HepG2 (cell line): ENCODE results near the gene RMI2. TPM values are rescaled to one million over a fixed set of nuclear protein-coding genes. Genes with fewer than 3 reads are reported as not detected.

Source experiments
- ATAC-seq: fragments of 200-7000 bp; cut with Tn5 transposase; 3 replicates; pipeline ENCODE4 v1.9.1; 2020; ENCODE audit warnings: mild to moderate bottlenecking, moderate library complexity
- BruUV-seq: library from RNA; stranded (reverse); fragments of 400-500 nt; replicated peaks from 2 replicates; lab custom pipeline; 2021; lab: Mats Ljungman, UMichigan
- CTCF ChIA-PET: fragments of 300-600 bp; formaldehyde crosslinking; extraction: SDS; loops from one replicate; lab custom pipeline; 2021; ENCODE audit warnings: low total read pairs, inconsistent platforms, low intra/inter-chr PET ratio; lab: Yijun Ruan, JAX
- POLR2A ChIA-PET: fragments of 350-600 bp; sonication (Branson Sonifier 250); formaldehyde crosslinking; loops from one replicate; lab custom pipeline; 2020; ENCODE audit warnings: antibody characterized with exemption, inconsistent platforms; lab: Yijun Ruan, JAX
- DNase-seq: peaks from one replicate; pipeline ENCODE4 v3.0.0-alpha.2; 2015; ENCODE audit warnings: low spot score
- FAIRE-seq: peaks from 3 replicates; lab custom pipeline; 2011; peaks lifted over from hg19 to GRCh38; lab: Jason Lieb, UNC
- H2AFZ ChIP-seq: one replicate; pipeline ENCODE4 v1.6.1; 2011; ENCODE audit warnings: low read length, inconsistent platforms
- H3K27ac ChIP-seq: fragments of 300-600 bp; 3 replicates; pipeline ENCODE4 v1.8.0; 2011; ENCODE audit warnings: mixed run types, mild to moderate bottlenecking, mixed read lengths, low read length, inconsistent platforms; ENCODE audit not compliant: insufficient read depth; ENCODE audit errors: extremely low read length
- H3K27me3 ChIP-seq, 2 experiments: fragments of 200-600 bp in 1 of 2; 2 replicates in 1 of 2; 3 replicates in 1 of 2; pipeline versions ENCODE4 v1.6.0 to v1.8.0; 2011; ENCODE audit warnings: low read length in 2 of 2, mild to moderate bottlenecking in 2 of 2, moderate library complexity in 2 of 2, inconsistent platforms in 1 of 2; ENCODE audit not compliant: insufficient read depth in 2 of 2, control insufficient read depth in 1 of 2
- H3K36me3 ChIP-seq, 2 experiments: fragments of 200-600 bp in 1 of 2; replicated peaks in 1 of 2; 2 replicates in 1 of 2; 3 replicates in 1 of 2; pipeline versions ENCODE4 v1.5.1 to v1.8.0; 2011; ENCODE audit warnings: low read length in 2 of 2, inconsistent platforms in 1 of 2; ENCODE audit not compliant: insufficient read depth in 2 of 2, control insufficient read depth in 1 of 2
- H3K4me1 ChIP-seq: 2 replicates; pipeline ENCODE4 v1.5.1; 2012; ENCODE audit warnings: low read length, inconsistent platforms; ENCODE audit not compliant: insufficient read depth
- H3K4me2 ChIP-seq: 2 replicates; pipeline ENCODE4 v1.6.0; 2011; ENCODE audit warnings: low read depth, low read length, inconsistent platforms
- H3K4me3 ChIP-seq, 3 experiments: fragments of 200-600 bp in 1 of 3; sonication (generic), shearing (Covaris generic) in 1 of 3; replicated peaks in 1 of 3; 2 replicates each; pipeline ENCODE4 v1.5.1; 2011 to 2016; ENCODE audit warnings: low read length in 3 of 3, inconsistent platforms in 2 of 3, low read depth in 2 of 3, mild to moderate bottlenecking in 2 of 3, control low read depth in 1 of 3, mixed read lengths in 1 of 3; ENCODE audit not compliant: insufficient read depth in 1 of 3
- H3K79me2 ChIP-seq: one replicate; pipeline ENCODE4 v1.6.1; 2011; ENCODE audit warnings: low read length, inconsistent platforms; ENCODE audit not compliant: insufficient read depth
- H3K9ac ChIP-seq: 2 replicates; pipeline ENCODE4 v1.6.0; 2011; ENCODE audit warnings: mild to moderate bottlenecking, low read depth, low read length, inconsistent platforms; ENCODE audit not compliant: insufficient read depth
- H3K9me3 ChIP-seq: 2 replicates; pipeline ENCODE4 v1.5.1; 2012; ENCODE audit warnings: mild to moderate bottlenecking, low read length
- H4K20me1 ChIP-seq: 2 replicates; pipeline ENCODE4 v1.6.0; 2011; ENCODE audit warnings: inconsistent platforms, mild to moderate bottlenecking, low read length, moderate library complexity; ENCODE audit not compliant: insufficient read depth
- MXD4 ChIP-seq: IDR thresholded peaks from 2 replicates; pipeline ENCODE4 v1.6.1; 2016; ENCODE audit warnings: mild to moderate bottlenecking, missing biosample characterization, missing genetic modification reagents
- NR2F6 ChIP-seq, 2 experiments: IDR thresholded peaks; 2 replicates each; pipeline ENCODE4 v1.6.1; 2016; ENCODE audit warnings: antibody characterized with exemption in 1 of 2, mild to moderate bottlenecking in 1 of 2
- PAX8 ChIP-seq: sonication (generic); formaldehyde crosslinking; IDR thresholded peaks from 2 replicates; pipeline ENCODE4 v1.8.0; 2022; ENCODE audit warnings: mild to moderate bottlenecking, missing genetic modification reagents, borderline replicate concordance
- RFXAP ChIP-seq: sonication (generic); formaldehyde crosslinking; IDR thresholded peaks from 2 replicates; pipeline ENCODE4 v1.4.0; 2020; ENCODE audit warnings: missing genetic modification reagents, borderline replicate concordance
- SOX5 ChIP-seq: IDR thresholded peaks from 2 replicates; pipeline ENCODE4 v1.6.1; 2016; ENCODE audit warnings: borderline replicate concordance
- TAF1 ChIP-seq: sonication (generic); formaldehyde crosslinking; IDR thresholded peaks from 2 replicates; pipeline ENCODE4 v1.4.0; 2020; ENCODE audit warnings: missing genetic modification reagents
- XRCC5 ChIP-seq: fragments of 200-400 bp; formaldehyde crosslinking; optimal IDR thresholded peaks from 2 replicates; pipeline ENCODE3; 2017; ENCODE audit warnings: mild to moderate bottlenecking, low read length
- YEATS2 ChIP-seq: sonication (generic); formaldehyde crosslinking; IDR thresholded peaks from 2 replicates; pipeline ENCODE4 v1.4.0; 2020; ENCODE audit warnings: missing genetic modification reagents, borderline replicate concordance
- ZFYVE20 ChIP-seq: sonication (generic); formaldehyde crosslinking; IDR thresholded peaks from 2 replicates; pipeline ENCODE4 v1.8.0; 2023; ENCODE audit warnings: low read depth, mild to moderate bottlenecking, moderate library complexity, missing genetic modification reagents, borderline replicate concordance
- ZNF441 ChIP-seq: sonication (generic); formaldehyde crosslinking; IDR thresholded peaks from 2 replicates; pipeline ENCODE4 v1.7.0; 2021; ENCODE audit warnings: missing genetic modification reagents, borderline replicate concordance
- WGBS: methylation state at CpG from one replicate; pipeline ENCODE4 v1.1.6; 2017; ENCODE audit warnings: low lambda C conversion rate; 5-methylcytosine and 5-hydroxymethylcytosine counted together
- in situ Hi-C: cut with HindIII; loops from 2 replicates; pipeline ENCODE4 v1.10.0; 2017; ENCODE audit warnings: low pct_unique_long_range_greater_than_20kb; ENCODE audit not compliant: extremely low pct_ligation_motif_present
- intact Hi-C: fragments of 100-400 bp; cut with micrococcal nuclease; formaldehyde crosslinking; loops from one replicate; pipeline ENCODE4 v1.10.0; 2022; ENCODE audit not compliant: unreplicated experiment
- polyA plus RNA-seq, 8 experiments: library from polyadenylated mRNA; depleted of rRNA in 3 of 8; stranded (reverse) in 7 of 8; unstranded in 1 of 8; fragments of >200 nt; fragmentation: Illumina TruSeq in 4 of 8; extraction: Trizol in 4 of 8; gene quantifications; 2 replicates each; pipeline versions ENCODE4 v1.2.1 to v1.2.3, GENCODE V29; 2011 to 2016; ENCODE audit warnings: low read depth in 4 of 8, missing spikeins in 1 of 8, mixed read lengths in 1 of 8; ENCODE audit not compliant: insufficient read depth in 1 of 8
- total RNA-seq, 5 experiments: library from RNA; depleted of rRNA; stranded (reverse); fragments of >200 nt; fragmentation: Illumina TruSeq; extraction: Trizol; gene quantifications; 2 replicates each; pipeline ENCODE4 v1.2.3, GENCODE V29; 2016; ENCODE audit warnings: low read depth in 1 of 5
- TF ChIP-seq, protein P1 (sequence below): IDR thresholded peaks from 2 replicates; pipeline ENCODE4 v1.4.0; 2020; ENCODE audit warnings: mild to moderate bottlenecking, missing genetic modification reagents
- TF ChIP-seq, protein P2 (sequence below): sonication (generic); formaldehyde crosslinking; IDR thresholded peaks from 2 replicates; pipeline ENCODE4 v1.4.0; 2020; ENCODE audit warnings: mild to moderate bottlenecking, missing genetic modification reagents, borderline replicate concordance
- TF ChIP-seq, protein P3 (sequence below): sonication (generic); formaldehyde crosslinking; IDR thresholded peaks from 2 replicates; pipeline ENCODE4 v1.5.1; 2020; ENCODE audit warnings: missing genetic modification reagents, mild to moderate bottlenecking, borderline replicate concordance

RMI2 gene
- total and polyA plus RNA-seq, 2 of the 13 experiments (the other 11 are each of a cell fraction or from before 2014, with no cell fraction given): 24.5 to 55.7 TPM

DNA sequence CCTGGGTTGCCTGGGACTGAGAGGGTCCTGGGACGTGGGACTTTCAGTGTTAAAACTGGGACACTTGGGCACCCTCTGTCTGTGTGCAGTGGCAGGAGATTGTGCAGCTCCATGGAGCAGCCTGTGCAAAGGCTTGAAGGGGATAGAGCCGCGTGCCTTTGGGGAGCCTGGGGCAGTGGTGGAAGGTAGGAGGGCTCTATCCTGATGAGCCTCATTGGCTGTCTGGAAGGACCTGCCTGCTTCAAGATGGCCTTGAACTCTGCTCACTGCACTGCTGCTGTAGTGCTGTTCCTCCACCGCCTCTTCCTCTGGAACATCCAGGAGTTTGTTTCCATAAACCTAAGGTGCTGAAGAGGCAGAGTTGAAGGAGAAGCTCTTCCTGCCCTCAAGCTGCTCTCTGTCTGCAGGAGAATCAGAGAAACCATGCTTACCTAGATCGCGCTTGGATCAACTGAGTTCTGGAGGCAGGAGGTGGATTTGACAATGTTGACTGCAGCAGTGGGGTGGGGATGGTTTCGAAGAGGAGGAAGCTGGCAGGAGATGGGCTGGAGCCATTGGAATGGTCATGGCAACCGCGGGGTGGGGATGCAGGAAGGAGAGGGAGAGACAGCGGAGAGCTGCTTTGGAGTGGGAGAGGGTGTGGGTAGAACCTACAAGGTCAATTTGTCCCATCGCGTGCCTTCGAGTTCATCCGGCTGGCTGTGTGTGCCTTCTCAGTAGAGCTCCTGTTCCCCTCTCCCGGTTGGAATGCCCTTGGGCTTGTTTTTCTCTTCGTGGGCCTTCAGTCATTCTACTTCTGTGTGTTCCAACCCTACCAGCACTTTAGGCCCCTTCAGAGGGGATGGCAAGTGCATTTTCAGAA lies 3.7 kb downstream of the RMI2 start:
- H4K20me1 ChIP-seq: no peaks in the 10 kb centered on the region
- H3K36me3 ChIP-seq: no peaks in the 10 kb centered on the region; a peak in 1 of 5 replicates
- peak overlapping the region; percentile 34 for H3K4me2 ChIP-seq
- H3K4me1 ChIP-seq: peaks cover 55% of the 10 kb centered on the region
- in situ Hi-C loops: loop anchor here (5.0 kb wide), 1 partner anchor 92 kb away; the partner anchor contains the start of gene SOCS1
- no peak for FAIRE-seq
- peaks cover 45% of the 10 kb centered on the region for H3K79me2 ChIP-seq
- no peaks in the 10 kb centered on the region for H3K9me3 ChIP-seq
- intact Hi-C loops: no loop called here
- H3K9ac ChIP-seq: no peak overlapping the region
- no peaks in the 10 kb centered on the region; a peak in 1 of 5 replicates for H3K27me3 ChIP-seq
- H3K4me3 ChIP-seq: no peak overlapping the region; a peak in 1 of 6 replicates
- POLR2A ChIA-PET: interaction anchor here (0.8 to 4.5 kb wide), 8 partner anchors 8 to 98 kb away, joined by 3 to 32 read pairs (median 3); partner anchors contain the start of gene SOCS1
- peak; percentile 19 for ATAC-seq
- 78% methylated on average over 16 of the region's 16 CpGs for WGBS
- no peak overlapping the region for H2AFZ ChIP-seq
- peak overlapping the region; percentile 12 for H3K27ac ChIP-seq
- CTCF ChIA-PET: no interaction called here
- no peak for DNase-seq
- BruUV-seq: no TSS peak
- TF ChIP-seq NR2F6 (IDR thresholded peaks at IDR 0.05): peak; percentile 16; the same call in 1 of the 2 replicates
- TF ChIP-seq NR2F6 (CRISPR knock-in tag; IDR thresholded peaks at IDR 0.05): no peak
- TF ChIP-seq RFXAP (CRISPR knock-in tag): no peak; the same call in 1 of the 2 replicates
- TF ChIP-seq, protein P1, sequence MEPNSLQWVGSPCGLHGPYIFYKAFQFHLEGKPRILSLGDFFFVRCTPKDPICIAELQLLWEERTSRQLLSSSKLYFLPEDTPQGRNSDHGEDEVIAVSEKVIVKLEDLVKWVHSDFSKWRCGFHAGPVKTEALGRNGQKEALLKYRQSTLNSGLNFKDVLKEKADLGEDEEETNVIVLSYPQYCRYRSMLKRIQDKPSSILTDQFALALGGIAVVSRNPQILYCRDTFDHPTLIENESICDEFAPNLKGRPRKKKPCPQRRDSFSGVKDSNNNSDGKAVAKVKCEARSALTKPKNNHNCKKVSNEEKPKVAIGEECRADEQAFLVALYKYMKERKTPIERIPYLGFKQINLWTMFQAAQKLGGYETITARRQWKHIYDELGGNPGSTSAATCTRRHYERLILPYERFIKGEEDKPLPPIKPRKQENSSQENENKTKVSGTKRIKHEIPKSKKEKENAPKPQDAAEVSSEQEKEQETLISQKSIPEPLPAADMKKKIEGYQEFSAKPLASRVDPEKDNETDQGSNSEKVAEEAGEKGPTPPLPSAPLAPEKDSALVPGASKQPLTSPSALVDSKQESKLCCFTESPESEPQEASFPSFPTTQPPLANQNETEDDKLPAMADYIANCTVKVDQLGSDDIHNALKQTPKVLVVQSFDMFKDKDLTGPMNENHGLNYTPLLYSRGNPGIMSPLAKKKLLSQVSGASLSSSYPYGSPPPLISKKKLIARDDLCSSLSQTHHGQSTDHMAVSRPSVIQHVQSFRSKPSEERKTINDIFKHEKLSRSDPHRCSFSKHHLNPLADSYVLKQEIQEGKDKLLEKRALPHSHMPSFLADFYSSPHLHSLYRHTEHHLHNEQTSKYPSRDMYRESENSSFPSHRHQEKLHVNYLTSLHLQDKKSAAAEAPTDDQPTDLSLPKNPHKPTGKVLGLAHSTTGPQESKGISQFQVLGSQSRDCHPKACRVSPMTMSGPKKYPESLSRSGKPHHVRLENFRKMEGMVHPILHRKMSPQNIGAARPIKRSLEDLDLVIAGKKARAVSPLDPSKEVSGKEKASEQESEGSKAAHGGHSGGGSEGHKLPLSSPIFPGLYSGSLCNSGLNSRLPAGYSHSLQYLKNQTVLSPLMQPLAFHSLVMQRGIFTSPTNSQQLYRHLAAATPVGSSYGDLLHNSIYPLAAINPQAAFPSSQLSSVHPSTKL: 0 out of 2 replicates have a peak, but pooled peaks have one; percentile 16
- TF ChIP-seq XRCC5: peak; percentile 34
- TF ChIP-seq, protein P2, sequence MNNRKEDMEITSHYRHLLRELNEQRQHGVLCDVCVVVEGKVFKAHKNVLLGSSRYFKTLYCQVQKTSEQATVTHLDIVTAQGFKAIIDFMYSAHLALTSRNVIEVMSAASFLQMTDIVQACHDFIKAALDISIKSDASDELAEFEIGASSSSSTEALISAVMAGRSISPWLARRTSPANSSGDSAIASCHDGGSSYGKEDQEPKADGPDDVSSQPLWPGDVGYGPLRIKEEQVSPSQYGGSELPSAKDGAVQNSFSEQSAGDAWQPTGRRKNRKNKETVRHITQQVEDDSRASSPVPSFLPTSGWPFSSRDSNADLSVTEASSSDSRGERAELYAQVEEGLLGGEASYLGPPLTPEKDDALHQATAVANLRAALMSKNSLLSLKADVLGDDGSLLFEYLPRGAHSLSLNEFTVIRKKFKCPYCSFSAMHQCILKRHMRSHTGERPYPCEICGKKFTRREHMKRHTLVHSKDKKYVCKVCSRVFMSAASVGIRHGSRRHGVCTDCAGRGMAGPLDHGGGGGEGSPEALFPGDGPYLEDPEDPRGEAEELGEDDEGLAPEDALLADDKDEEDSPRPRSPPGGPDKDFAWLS (CRISPR knock-in tag): 0 out of 2 replicates have a peak, but pooled peaks have one; percentile 31
- 0 out of 2 replicates have a peak, but pooled peaks have one; percentile 1 for TF ChIP-seq TAF1
- no peak for TF ChIP-seq PAX8 (CRISPR knock-in tag)
- no peak for TF ChIP-seq YEATS2 (CRISPR knock-in tag)
- no peak for TF ChIP-seq ZFYVE20 (CRISPR knock-in tag)
- 0 out of 2 replicates have a peak, but pooled peaks have one; percentile 28 for TF ChIP-seq SOX5
- no peak for TF ChIP-seq ZNF441
- TF ChIP-seq MXD4: 0 out of 2 replicates have a peak, but pooled peaks have one; percentile 21
- TF ChIP-seq, protein P3, sequence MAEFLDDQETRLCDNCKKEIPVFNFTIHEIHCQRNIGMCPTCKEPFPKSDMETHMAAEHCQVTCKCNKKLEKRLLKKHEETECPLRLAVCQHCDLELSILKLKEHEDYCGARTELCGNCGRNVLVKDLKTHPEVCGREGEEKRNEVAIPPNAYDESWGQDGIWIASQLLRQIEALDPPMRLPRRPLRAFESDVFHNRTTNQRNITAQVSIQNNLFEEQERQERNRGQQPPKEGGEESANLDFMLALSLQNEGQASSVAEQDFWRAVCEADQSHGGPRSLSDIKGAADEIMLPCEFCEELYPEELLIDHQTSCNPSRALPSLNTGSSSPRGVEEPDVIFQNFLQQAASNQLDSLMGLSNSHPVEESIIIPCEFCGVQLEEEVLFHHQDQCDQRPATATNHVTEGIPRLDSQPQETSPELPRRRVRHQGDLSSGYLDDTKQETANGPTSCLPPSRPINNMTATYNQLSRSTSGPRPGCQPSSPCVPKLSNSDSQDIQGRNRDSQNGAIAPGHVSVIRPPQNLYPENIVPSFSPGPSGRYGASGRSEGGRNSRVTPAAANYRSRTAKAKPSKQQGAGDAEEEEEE (CRISPR knock-in tag): no peak
